K562 (cell line): ENCODE measurements around the gene CFAP20DC. TPM values are rescaled to one million over a fixed set of nuclear protein-coding genes. Genes with fewer than 3 reads are reported as not detected.

Experiments used
- ATAC-seq: fragments of 200-7000 bp; cut with Tn5 transposase; 3 replicates; pipeline ENCODE4 v1.9.1; 2020; ENCODE audit warnings: moderate library complexity
- BruUV-seq: library from RNA; stranded (reverse); fragments of 400-500 nt; replicated peaks from 2 replicates; lab custom pipeline; 2021; lab: Mats Ljungman, UMichigan
- CTCF ChIA-PET: fragments of 300-600 bp; formaldehyde crosslinking; extraction: SDS; loops from one replicate; lab custom pipeline; 2021; ENCODE audit warnings: low intra/inter-chr PET ratio; lab: Yijun Ruan, JAX
- POLR2A ChIA-PET: fragments of 300-600, 350-650 bp; sonication (Branson Sonifier 250); formaldehyde crosslinking; extraction: SDS; loops from one replicate; lab custom pipeline; 2021; ENCODE audit warnings: antibody characterized with exemption, inconsistent platforms; lab: Yijun Ruan, JAX
- DNase-seq, 4 experiments: peaks; one replicate each; pipeline versions ENCODE4 v3.0.0 to v3.0.0-alpha.2; 2011 to 2018; ENCODE audit warnings: low spot score in 3 of 4, mixed read lengths in 3 of 4; ENCODE audit errors: extremely low read depth in 1 of 4
- FAIRE-seq: peaks from 2 replicates; lab custom pipeline; 2011; peaks lifted over from hg19 to GRCh38; lab: Jason Lieb, UNC
- H2AFZ ChIP-seq: 2 replicates; pipeline ENCODE4 v1.6.0; 2011; ENCODE audit warnings: low read depth, low read length, control low read depth, inconsistent platforms
- H3K27ac ChIP-seq: fragments of 200-600 bp; 3 replicates; pipeline ENCODE4 v1.8.0; 2011; ENCODE audit warnings: low read depth, mild to moderate bottlenecking, control low read depth, inconsistent platforms, low read length, moderate library complexity, mixed read lengths; ENCODE audit errors: extremely low read depth
- H3K27me3 ChIP-seq, 2 experiments: fragments of 300-600 bp in 1 of 2; 2 replicates in 1 of 2; 3 replicates in 1 of 2; pipeline versions ENCODE4 v1.6.0 to v1.8.0; 2011; ENCODE audit warnings: inconsistent platforms in 2 of 2, low read length in 2 of 2, mild to moderate bottlenecking in 1 of 2, mixed read lengths in 1 of 2, moderate library complexity in 1 of 2; ENCODE audit not compliant: control insufficient read depth in 2 of 2, insufficient read depth in 2 of 2
- H3K36me3 ChIP-seq: fragments of 300-600 bp; 3 replicates; pipeline ENCODE4 v1.8.0; 2011; ENCODE audit warnings: mild to moderate bottlenecking, low read length, inconsistent platforms; ENCODE audit not compliant: control insufficient read depth, insufficient read depth
- H3K4me1 ChIP-seq, 2 experiments: fragments of 200-600 bp in 1 of 2; replicated peaks in 1 of 2; 2 replicates in 1 of 2; 3 replicates in 1 of 2; pipeline versions ENCODE4 v1.5.1 to v1.8.0; 2011; ENCODE audit warnings: inconsistent platforms in 2 of 2, low read length in 2 of 2, mild to moderate bottlenecking in 1 of 2, mixed read lengths in 1 of 2, moderate library complexity in 1 of 2; ENCODE audit not compliant: control insufficient read depth in 2 of 2, insufficient read depth in 2 of 2
- H3K4me2 ChIP-seq: 2 replicates; pipeline ENCODE4 v1.6.1; 2011; ENCODE audit warnings: low read length, control low read depth, inconsistent platforms, mixed read lengths; ENCODE audit not compliant: insufficient read depth
- H3K4me3 ChIP-seq: fragments of 200-600 bp; sonication (generic), shearing (Covaris generic); 2 replicates; pipeline ENCODE4 v1.5.1; 2016; ENCODE audit warnings: control low read depth, inconsistent platforms
- H3K79me2 ChIP-seq: fragments of 200-600 bp; 3 replicates; pipeline ENCODE4 v1.8.0; 2011; ENCODE audit warnings: low read length, inconsistent platforms; ENCODE audit not compliant: control insufficient read depth, insufficient read depth
- H3K9ac ChIP-seq, 2 experiments: 2 replicates each; pipeline versions ENCODE4 v1.6.0 to v1.6.1; 2011; ENCODE audit warnings: low read depth in 2 of 2, low read length in 2 of 2, control low read depth in 1 of 2, inconsistent platforms in 1 of 2, mild to moderate bottlenecking in 1 of 2, mixed read lengths in 1 of 2; ENCODE audit not compliant: insufficient read depth in 1 of 2
- H3K9me1 ChIP-seq: one replicate; pipeline ENCODE4 v1.6.0; 2011; ENCODE audit warnings: inconsistent platforms, mild to moderate bottlenecking, low read length, moderate library complexity; ENCODE audit not compliant: control insufficient read depth, insufficient read depth
- H3K9me3 ChIP-seq: replicated peaks from 2 replicates; pipeline ENCODE4 v1.5.1; 2011; ENCODE audit warnings: low read depth, low read length, inconsistent platforms; ENCODE audit not compliant: control insufficient read depth, insufficient read depth
- H4K20me1 ChIP-seq: replicated peaks from 2 replicates; pipeline ENCODE4 v1.6.1; 2011; ENCODE audit warnings: low read length, inconsistent platforms, mixed read lengths; ENCODE audit not compliant: control insufficient read depth, insufficient read depth
- LEF1 ChIP-seq: fragments of 450-650 bp; IDR thresholded peaks from 2 replicates; pipeline ENCODE4 v1.6.1; 2016; ENCODE audit warnings: mild to moderate bottlenecking
- MIER1 ChIP-seq: fragments of 450-650 bp; IDR thresholded peaks from 2 replicates; pipeline ENCODE4 v1.6.1; 2016; ENCODE audit warnings: antibody characterized with exemption, mild to moderate bottlenecking, low read depth
- NCOA6 ChIP-seq: fragments of 450-650 bp; IDR thresholded peaks from 2 replicates; pipeline ENCODE4 v1.6.1; 2017; ENCODE audit warnings: mild to moderate bottlenecking
- RFX1 ChIP-seq: fragments of 450-650 bp; IDR thresholded peaks from 2 replicates; pipeline ENCODE4 v1.6.1; 2016; ENCODE audit warnings: mild to moderate bottlenecking, moderate library complexity
- RHOXF2B ChIP-seq: fragments of 250-450 bp; sonication (Bioruptor Pico); conservative IDR thresholded peaks from 2 replicates; pipeline ENCODE4 v1.5.1; 2021
- TCF3 ChIP-seq: sonication (generic); formaldehyde crosslinking; IDR thresholded peaks from 2 replicates; pipeline ENCODE4 v1.4.0; 2020; ENCODE audit warnings: mild to moderate bottlenecking, missing genetic modification reagents
- VEZF1 ChIP-seq: fragments of 200-800 bp; sonication (Bioruptor generic); IDR thresholded peaks from 2 replicates; pipeline ENCODE4 v1.6.1; 2017; ENCODE audit warnings: missing genetic modification characterization, missing compliant biosample characterization
- WGBS: fragments of 100-300 bp; shearing (Covaris generic); methylation state at CpG from one replicate; pipeline ENCODE4 v1.1.6; 2016; ENCODE audit warnings: low coverage, mixed read lengths; ENCODE audit not compliant: insufficient coverage; ENCODE audit errors: missing lambda C conversion rate; 5-methylcytosine and 5-hydroxymethylcytosine counted together
- in situ Hi-C: fragments of 300-500 bp; cut with MboI; formaldehyde crosslinking; loops from 4 replicates; pipeline ENCODE4 v1.15.0; 2018; ENCODE audit warnings: inconsistent platforms, mixed read lengths
- intact Hi-C: fragments of 100-400 bp; cut with micrococcal nuclease; formaldehyde crosslinking; loops from 2 replicates; pipeline ENCODE4 v1.14.2; 2022
- polyA plus RNA-seq, 8 experiments: library from polyadenylated mRNA; depleted of rRNA in 4 of 8; stranded (reverse) in 5 of 8; unstranded in 3 of 8; fragments of >200 nt; fragmentation: Nextera tagmentation in 2 of 8; fragmentation: Illumina TruSeq in 1 of 8; extraction: Ambion mirVana in 2 of 8; extraction: Trizol in 1 of 8; gene quantifications; 2 replicates each; pipeline versions ENCODE4 v1.2.1 to v1.2.3, GENCODE V29; 2011 to 2014; ENCODE audit warnings: inconsistent platforms in 1 of 8, missing spikeins in 1 of 8
- total RNA-seq, 7 experiments: library from RNA; depleted of rRNA in 6 of 7; stranded (reverse); fragments of >200 nt in 6 of 7; fragmentation: Illumina TruSeq in 2 of 7; extraction: Trizol in 2 of 7; gene quantifications; 2 replicates each; pipeline versions ENCODE4 v1.2.1 to v1.2.3, GENCODE V29; 2011 to 2021; ENCODE audit warnings: low replicate concordance in 1 of 7

CFAP20DC gene
- total and polyA plus RNA-seq, 9 of the 15 experiments (the other 6 are each of a cell fraction or from before 2014, with no cell fraction given), result 1.6 to 5.9 (median 4.6) TPM

GRCh38 chr3:59072681-59073080, 22.9 kb upstream of the CFAP20DC start:
- Histone ChIP-seq H3K4me1 (no peaks in the 10 kb centered on the region), H3K4me3 (no peak overlapping the region), H3K9me3 (no peaks in the 10 kb centered on the region), H3K79me2 (no peaks in the 10 kb centered on the region), H2AFZ (no peak overlapping the region), H3K4me2 (no peak overlapping the region), H4K20me1 (no peaks in the 10 kb centered on the region), H3K9ac (no peak overlapping the region), H3K27ac (no peak overlapping the region), H3K27me3 (no peaks in the 10 kb centered on the region), H3K36me3 (no peaks in the 10 kb centered on the region), H3K9me1 (no peaks in the 10 kb centered on the region)
- WGBS, result 3% methylated on average over 6 of the region's 6 CpGs
- FAIRE-seq, result no peak
- CTCF ChIA-PET, result no interaction called here
- in situ Hi-C loops (no loop called here), intact Hi-C loops (no loop called here)
- TF ChIP-seq RHOXF2B (CRISPR knock-in tag), result no peak
- no peak for TF ChIP-seq LEF1
- no peak for TF ChIP-seq VEZF1 (CRISPR knock-in tag)
- TF ChIP-seq TCF3 (CRISPR knock-in tag), result no peak
- no peak for TF ChIP-seq RFX1
- no peak for TF ChIP-seq NCOA6
- TF ChIP-seq MIER1, result no peak
- ATAC-seq, result no peak
- POLR2A ChIA-PET, result no interaction called here
- BruUV-seq, result no TSS peak
- DNase-seq, result no peak
